T-helper 2 cell (primary cell): ENCODE measurements around the gene SPTB.
A peak's percentile ranks its signal among the peaks of the same experiment; 100 is the strongest.
"Not testable (repeated sequence)": the region's sequence is repeated elsewhere in the genome, so short reads cannot be mapped to it uniquely, and the experiment has no call there.

Source experiments
- DNase-seq, 5 experiments: peaks; one replicate each; pipeline versions ENCODE4 v3.0.0 to v3.0.0-alpha.2; 2012 to 2022
- total RNA-seq, 2 donors: gene quantifications; one replicate each; lab custom pipeline; 2026; lab: John Stamatoyannopoulos, UW

The SPTB gene
- 0.62 to 0.67 reads per million in 2 donors for total RNA-seq

DNA sequence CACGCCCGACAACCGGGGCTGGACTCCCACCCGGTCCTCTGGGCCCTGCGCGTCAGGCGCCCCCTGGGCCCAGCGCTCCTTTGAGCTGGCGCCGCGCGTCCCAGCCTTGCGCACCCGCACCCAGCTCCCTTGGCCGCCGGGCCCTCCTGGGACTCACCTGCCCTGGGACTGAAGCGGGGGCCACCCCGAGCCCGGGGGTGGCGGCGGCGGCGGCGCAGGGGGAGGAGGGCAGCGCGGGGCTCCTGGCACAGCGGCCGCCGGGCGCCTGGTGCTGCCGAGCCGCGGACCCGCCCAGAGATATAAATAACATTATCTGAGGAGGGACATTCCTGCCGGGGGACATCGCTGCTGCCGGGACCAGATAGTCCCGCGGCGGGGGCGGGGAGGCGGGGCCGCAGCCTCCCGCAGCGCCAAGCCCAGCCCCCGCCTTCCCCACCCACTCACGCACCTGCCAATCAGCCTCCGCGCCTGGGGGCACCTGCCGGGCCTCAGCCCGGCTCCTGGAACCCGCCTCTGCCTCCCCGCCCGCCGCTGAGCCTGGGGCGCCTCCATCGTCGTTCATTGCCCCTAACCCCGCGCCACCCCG lies at the start of gene SPTB:
SPTB (minus strand) TSS at position 273 of the 586 bp plus-strand sequence. CDS start 56,813 bp downstream, outside the sequence.
- peak; percentile 21 to 51 (median 37) for DNase-seq

DNA sequence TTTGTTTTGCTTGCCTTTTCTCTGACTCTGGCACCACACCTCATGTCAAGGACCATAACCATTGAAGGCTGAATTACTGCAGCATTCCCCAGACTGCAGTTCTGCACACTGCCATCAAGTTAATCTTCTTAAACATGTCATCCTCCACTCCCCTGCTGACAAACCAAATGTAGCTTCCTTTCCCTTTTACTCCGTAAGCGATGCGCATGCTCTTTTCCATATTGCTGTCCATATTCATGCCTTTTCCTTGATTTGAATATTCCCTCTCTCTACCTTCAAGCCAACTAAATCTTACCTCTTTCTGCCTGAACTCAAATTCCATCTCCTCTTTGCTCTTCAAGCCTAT lies 49.3 kb upstream of the SPTB start:
- no peak for DNase-seq

DNA sequence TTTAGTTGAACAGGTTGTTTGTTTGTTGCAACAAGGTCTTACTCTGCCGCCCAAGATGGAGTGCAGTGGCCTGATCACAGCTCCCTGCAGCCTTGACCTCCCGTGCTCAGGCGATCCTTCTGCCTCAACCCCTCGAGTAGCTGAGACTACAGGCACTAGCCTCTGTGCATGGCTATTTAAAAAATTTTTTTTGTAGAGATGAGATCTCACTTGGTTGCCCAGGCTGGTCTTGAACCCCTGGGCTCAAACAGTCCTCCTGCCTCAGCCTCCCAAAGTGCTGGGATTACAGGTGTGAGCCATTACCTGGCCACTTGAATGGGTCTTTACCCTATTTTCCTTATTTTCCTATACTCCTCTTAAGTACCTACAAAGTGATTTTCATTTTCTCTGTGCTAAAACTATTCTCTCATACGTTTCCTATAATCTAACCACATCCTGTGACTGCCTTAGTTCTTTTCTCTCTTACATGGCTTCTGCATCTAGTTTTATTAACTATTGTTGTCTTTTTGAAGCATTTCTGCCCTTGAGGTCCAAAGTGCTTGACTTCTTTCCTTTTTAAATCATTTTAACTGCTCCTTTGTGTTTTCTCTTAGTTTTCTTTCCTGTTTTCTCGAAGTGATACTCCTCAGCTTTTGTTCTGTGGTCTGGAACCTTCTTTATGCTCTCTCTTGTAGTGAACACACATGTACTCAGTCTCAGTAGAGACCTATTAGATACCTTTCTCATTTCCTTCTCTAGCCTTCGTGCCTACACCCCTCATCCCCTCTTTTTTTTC lies 48.7 kb upstream of the SPTB start:
- peak in 2 of 5 experiments; percentile 25 to 66 for DNase-seq

GRCh38 chr14:64927031-64927430 lies 47.3 kb upstream of the SPTB start:
- no peak for DNase-seq

- DNase-seq = no peak
Observed at GRCh38 chr14:64926398-64926995, 46.8 kb upstream of the SPTB start.

GRCh38 chr14:64923015-64923414 lies 43.3 kb upstream of the SPTB start:
- no peak for DNase-seq

DNA sequence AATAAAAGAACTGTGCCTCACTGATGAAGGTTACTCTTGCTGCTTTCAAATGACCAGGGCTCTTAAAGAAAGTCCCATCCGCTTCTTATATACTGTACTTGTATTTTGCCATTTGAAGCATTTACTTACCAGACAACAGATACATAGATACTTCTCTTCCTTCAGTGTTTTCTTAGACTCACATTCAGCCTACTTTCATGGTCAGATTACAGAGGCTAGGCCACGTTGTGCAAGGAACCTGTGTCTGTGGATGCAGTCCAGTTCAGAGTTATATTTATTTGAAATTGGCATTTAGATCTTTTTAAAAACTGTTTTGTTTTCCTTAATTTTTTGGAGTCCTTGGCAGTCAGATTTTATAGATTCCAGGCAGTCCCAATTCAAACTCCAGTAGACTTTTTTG lies 40.8 kb upstream of the SPTB start:
- no peak for DNase-seq

DNA sequence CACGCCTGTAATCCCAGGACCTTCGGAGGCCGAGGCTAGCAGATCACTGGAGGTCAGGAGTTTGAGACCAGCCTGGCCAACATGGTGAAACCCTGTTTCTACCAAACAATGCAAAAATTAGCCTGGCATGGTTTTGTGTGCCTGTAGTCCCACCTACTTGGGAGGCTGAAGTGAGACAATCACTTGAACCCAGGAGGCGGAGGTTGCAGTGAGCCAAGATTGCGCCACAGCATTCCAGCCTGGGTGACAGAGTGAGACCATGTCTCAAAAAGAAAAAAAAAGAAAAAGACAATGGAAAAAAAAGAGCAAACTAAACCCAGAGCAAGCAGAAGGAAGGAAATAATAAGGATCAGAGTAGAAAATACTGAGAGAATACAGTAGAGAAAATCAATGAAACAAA lies 39.9 kb upstream of the SPTB start:
- DNase-seq = no peak

GRCh38 chr14:64919215-64919614 lies 39.5 kb upstream of the SPTB start:
- DNase-seq = no peak

- no peak for DNase-seq
Observed at GRCh38 chr14:64918216-64918615, 38.5 kb upstream of the SPTB start.

- DNase-seq = peak in 1 of 5 experiments; percentile 9
Observed at GRCh38 chr14:64915797-64916196, 36.1 kb upstream of the SPTB start.

GRCh38 chr14:64915029-64915424 lies 35.3 kb upstream of the SPTB start:
- DNase-seq = no peak

GRCh38 chr14:64914237-64915028 lies 34.7 kb upstream of the SPTB start, which contains the start of gene CHURC1:
TSS of gene CHURC1 (plus strand) at chr14:64914455. CDS start at chr14:64914496, 41 bp downstream.
- peak; percentile 85 to 98 (median 96) for DNase-seq

GRCh38 chr14:64913477-64913876 lies 33.8 kb upstream of the SPTB start:
- DNase-seq = not testable (repeated sequence)

GRCh38 chr14:64912261-64912660 lies 32.6 kb upstream of the SPTB start:
- DNase-seq = peak in 1 of 5 experiments; percentile 54

- no peak for DNase-seq
Observed at GRCh38 chr14:64910847-64911495, 31.3 kb upstream of the SPTB start.

DNA sequence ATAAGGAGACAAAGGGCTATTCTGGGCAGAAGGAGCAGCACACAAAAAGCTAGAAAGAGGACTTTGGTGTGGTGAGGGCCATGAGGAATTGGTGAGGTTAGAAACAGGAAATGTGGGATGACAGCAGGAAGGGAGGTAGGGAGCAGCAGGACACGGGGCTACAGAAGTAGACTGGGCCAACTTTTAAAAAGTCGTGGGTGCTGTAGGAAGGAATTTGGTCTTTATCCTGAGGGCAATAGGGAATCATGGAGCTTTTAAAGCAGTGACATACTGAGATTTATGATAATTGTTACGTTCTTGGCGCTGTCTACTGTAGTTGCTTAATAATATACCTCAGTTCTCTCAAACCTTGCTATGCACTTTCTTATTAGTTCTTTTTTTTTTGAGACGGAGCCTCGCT lies 26.3 kb upstream of the SPTB start:
- DNase-seq = no peak

DNA sequence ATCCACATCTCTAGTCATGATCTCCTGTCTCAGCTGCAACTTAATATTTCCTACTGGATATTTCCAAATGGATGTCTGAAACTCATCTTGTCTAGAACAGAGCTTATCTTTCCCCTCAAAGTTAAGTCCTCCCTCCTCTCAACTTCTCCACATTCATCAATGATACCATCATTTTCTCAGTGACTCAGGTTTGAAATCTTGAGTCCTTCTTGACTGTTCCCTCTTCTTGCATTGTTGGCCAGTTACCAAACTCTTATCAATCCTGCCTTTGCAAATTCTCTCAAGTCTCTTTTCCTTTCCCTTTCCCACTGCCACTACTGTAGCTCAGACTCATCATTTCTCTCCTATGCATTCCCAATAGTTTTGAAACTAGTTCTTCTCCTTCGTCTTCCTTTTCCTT lies 20.3 kb upstream of the SPTB start:
- no peak for DNase-seq

- DNase-seq = peak in 3 of 5 experiments; percentile 4 to 67 (median 19)
Observed at GRCh38 chr14:64891839-64892375, 12.2 kb upstream of the SPTB start.

DNA sequence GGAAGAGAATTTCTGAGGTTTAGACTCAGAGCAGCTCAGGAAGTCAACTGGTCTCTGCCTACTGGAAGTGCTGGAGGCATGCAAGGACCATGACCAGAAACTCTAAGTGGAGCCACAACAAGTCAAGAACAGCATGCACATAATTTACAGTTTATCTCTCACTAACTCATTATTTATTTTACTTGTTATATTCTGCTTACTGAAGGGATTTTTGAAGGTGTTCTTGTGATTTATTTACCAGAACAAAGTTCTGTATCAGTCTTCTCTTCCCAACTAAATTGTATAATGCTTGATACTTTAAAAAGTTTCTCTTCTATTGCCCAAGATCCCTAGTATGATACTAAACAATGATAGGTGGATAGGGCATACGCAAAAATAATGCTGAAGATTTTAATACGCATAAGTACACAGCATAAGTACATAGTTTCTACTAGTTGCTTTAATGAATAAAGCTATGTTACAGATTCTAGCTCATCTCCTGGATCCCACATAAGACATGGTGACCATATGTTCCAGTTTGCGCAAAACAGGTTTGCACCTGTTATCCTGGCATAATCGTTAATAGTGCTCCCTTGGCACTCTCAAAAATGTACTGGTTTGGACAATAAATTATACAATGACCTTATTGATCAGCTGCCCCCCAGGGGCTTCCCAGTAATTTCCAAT lies 11.6 kb upstream of the SPTB start:
- no peak for DNase-seq

DNA sequence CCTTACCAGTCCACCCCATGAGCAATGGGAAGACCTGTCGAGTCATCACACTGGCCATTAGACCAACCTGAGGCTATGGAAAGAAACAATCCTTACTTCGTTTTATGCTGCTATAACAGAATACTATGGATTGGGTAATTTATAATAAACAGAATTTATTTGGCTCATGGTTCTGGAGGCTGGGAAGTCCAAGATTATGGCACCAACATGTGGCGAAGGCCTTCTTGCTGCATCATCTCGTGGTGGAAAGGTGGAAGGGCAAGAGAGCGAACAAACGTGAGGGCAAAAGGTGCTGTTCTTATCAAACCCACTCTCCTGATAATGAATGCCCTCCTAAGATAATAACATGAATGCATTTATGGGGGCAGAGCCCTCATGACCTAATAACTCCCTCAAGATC lies 9.6 kb upstream of the SPTB start:
- no peak for DNase-seq

GRCh38 chr14:64885559-64885958 lies 5.9 kb upstream of the SPTB start:
- DNase-seq = no peak
